ENCODE results near the gene CARD18.
A peak's percentile ranks its signal among the peaks of the same experiment; 100 is the strongest.
"Not testable (repeated sequence)": the region's sequence is repeated elsewhere in the genome, so short reads cannot be mapped to it uniquely, and the experiment has no call there.

CARD18 gene

GRCh38 chr11:105109855-105110687 is 29.5 kb downstream of the CARD18 start:
- DNase-seq (ENCODE audit: low spot score in 2 of 2): no peak
- Mint-ChIP-seq H3K9me3 (peaks cover 2% of the 10 kb centered on the region), H3K4me3 (no peak overlapping the region), H3K27ac (no peak overlapping the region), H3K4me1 (peaks cover 10% of the 10 kb centered on the region), H3K27me3 (peaks cover 16% of the 10 kb centered on the region), H3K36me3 (no peaks in the 10 kb centered on the region)
- ATAC-seq (ENCODE audit: low read depth): no peak

DNA sequence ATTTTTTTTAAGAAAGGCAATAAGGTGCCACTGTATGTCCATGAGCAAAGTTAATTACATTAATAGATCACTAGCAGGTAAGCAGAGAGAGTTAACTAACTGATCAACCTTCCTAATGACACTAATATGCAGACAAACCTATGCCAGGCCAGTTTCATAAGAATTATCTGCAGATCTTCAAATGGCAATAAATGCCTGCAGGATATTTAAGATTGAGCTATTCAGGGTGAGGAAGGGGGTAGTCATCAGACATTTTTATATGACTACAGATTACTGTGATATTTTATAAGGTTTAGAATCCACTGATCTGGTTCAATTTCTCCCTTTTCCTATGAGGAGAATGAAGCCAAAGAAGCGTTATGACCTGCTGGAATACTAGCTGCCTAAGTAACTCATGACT is 30.2 kb downstream of the CARD18 start:
- H3K27ac Mint-ChIP-seq: no peak overlapping the region
- no peak overlapping the region for H3K4me3 Mint-ChIP-seq

DNA sequence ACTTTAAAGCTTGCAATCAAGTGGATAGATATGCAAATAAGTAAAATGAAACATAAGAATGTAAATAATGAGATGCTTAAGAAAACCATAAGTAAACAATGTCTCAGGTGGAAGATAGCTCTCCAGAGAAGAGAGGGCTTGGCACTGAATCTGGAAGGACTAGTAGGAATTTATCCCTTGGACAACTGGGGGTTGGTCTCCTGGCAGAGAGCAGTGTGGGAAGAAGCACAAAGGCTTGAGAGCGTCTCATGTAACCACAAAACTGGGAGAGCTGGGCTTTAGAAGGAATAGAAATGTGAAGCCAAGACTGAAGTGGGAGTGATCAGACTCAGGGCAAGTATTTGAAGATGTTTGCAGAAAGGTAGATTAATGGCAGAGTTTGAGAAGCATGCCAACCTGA is 31.3 kb downstream of the CARD18 start:
- DNase-seq (ENCODE audit: low spot score in 2 of 2) (no peak), ATAC-seq (ENCODE audit: low read depth) (no peak)
- Mint-ChIP-seq H3K4me1 (peaks cover 10% of the 10 kb centered on the region), H3K27me3 (peaks cover 14% of the 10 kb centered on the region), H3K4me3 (no peak overlapping the region), H3K27ac (no peak overlapping the region), H3K9me3 (peaks cover 2% of the 10 kb centered on the region), H3K36me3 (no peaks in the 10 kb centered on the region)

More for the DNA sequence above, 30.2 kb downstream of the CARD18 start:
- Mint-ChIP-seq H3K4me1 (peaks cover 10% of the 10 kb centered on the region), H3K36me3 (no peaks in the 10 kb centered on the region), H3K9me3 (peaks cover 2% of the 10 kb centered on the region), H3K27me3 (peaks cover 16% of the 10 kb centered on the region)
- DNase-seq (ENCODE audit: low spot score in 2 of 2) (no peak), ATAC-seq (ENCODE audit: low read depth) (no peak)

DNA sequence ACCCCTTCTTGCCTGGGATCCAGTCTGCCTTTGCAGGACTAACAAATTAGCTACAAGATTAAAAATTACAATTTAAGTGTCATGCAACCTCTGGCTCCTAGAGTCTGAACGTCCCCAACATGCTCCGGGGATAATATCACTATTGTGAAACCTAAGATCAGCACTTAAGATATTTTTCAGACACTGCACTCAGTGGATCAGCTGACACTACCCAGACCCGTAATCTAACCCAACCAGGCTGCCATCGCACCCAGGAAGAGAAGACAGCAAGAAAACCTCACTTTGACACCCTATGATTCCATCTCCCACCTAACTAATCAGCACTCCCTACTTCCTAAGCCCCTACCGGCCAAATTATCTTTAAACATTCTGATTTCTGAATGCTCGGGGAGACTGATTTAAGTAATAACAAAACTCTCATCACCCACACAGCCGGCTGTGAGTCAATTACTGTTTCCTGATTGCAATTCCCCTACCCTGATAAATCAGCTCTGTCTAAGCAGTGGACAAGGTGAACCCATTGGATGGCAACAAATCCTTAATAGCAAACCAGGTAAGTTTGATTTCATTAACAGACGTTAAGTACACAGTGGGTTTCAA is 32.2 kb downstream of the CARD18 start:
- not testable (repeated sequence) for ATAC-seq (ENCODE audit: low read depth); H3K9me3 Mint-ChIP-seq; DNase-seq (ENCODE audit: low spot score in 2 of 2); H3K4me3 Mint-ChIP-seq; H3K4me1 Mint-ChIP-seq; H3K27ac Mint-ChIP-seq; H3K36me3 Mint-ChIP-seq
- peaks cover 12% of the 10 kb centered on the region for H3K27me3 Mint-ChIP-seq

GRCh38 chr11:105106140-105106539 is 33.4 kb downstream of the CARD18 start:
- peaks cover 12% of the 10 kb centered on the region for H3K27me3 Mint-ChIP-seq
- peaks cover 11% of the 10 kb centered on the region for H3K4me1 Mint-ChIP-seq
- H3K36me3 Mint-ChIP-seq: no peaks in the 10 kb centered on the region
- ATAC-seq (ENCODE audit: low read depth) (no peak), DNase-seq (ENCODE audit: low spot score in 2 of 2) (no peak)
- peaks cover 2% of the 10 kb centered on the region for H3K9me3 Mint-ChIP-seq
- no peak overlapping the region for H3K4me3 Mint-ChIP-seq
- no peak overlapping the region for H3K27ac Mint-ChIP-seq

DNA sequence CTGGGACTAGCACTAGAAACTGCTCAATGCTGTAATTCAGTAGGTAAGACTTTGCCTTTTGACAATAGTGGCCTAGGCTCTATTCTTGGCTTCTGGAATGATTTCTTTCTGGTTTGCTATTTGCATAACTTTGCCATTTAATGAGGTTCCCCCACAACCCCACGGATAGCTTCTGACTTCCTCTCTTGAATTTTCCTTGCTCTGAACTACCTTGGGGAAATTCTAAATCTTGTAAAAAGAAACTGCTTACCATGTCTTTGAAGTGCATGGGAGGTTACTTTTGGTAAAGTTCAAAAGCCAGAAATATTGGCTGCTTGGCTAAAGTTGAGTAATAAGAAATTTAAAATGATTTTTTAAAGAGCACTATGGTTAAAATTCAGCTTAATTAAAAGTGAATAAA is 35.3 kb downstream of the CARD18 start:
- DNase-seq (ENCODE audit: low spot score in 2 of 2) (no peak), ATAC-seq (ENCODE audit: low read depth) (no peak)
- Mint-ChIP-seq H3K27ac (no peak overlapping the region), H3K27me3 (peaks cover 6% of the 10 kb centered on the region), H3K9me3 (peaks cover 2% of the 10 kb centered on the region), H3K4me3 (no peak overlapping the region), H3K36me3 (no peaks in the 10 kb centered on the region), H3K4me1 (peaks cover 9% of the 10 kb centered on the region)

- Mint-ChIP-seq H3K27ac (no peak overlapping the region), H3K9me3 (peaks cover 2% of the 10 kb centered on the region), H3K27me3 (peaks cover 9% of the 10 kb centered on the region), H3K36me3 (no peaks in the 10 kb centered on the region), H3K4me1 (peaks cover 9% of the 10 kb centered on the region), H3K4me3 (no peak overlapping the region)
- DNase-seq (ENCODE audit: low spot score in 2 of 2): no peak
- no peak for ATAC-seq (ENCODE audit: low read depth)
Observed at GRCh38 chr11:105103336-105103735, 36.2 kb downstream of the CARD18 start.

- not testable (repeated sequence) for H3K36me3 Mint-ChIP-seq; H3K27ac Mint-ChIP-seq; ATAC-seq (ENCODE audit: low read depth); H3K4me1 Mint-ChIP-seq; H3K4me3 Mint-ChIP-seq; H3K9me3 Mint-ChIP-seq; DNase-seq (ENCODE audit: low spot score in 2 of 2); H3K27me3 Mint-ChIP-seq
Observed at GRCh38 chr11:105102079-105102581, 37.4 kb downstream of the CARD18 start.

GRCh38 chr11:105100981-105101630 is 38.5 kb downstream of the CARD18 start:
- peaks cover 2% of the 10 kb centered on the region for H3K9me3 Mint-ChIP-seq
- ATAC-seq (ENCODE audit: low read depth): no peak
- peak overlapping the region; percentile 2 for H3K27ac Mint-ChIP-seq
- DNase-seq (ENCODE audit: low spot score in 2 of 2): no peak
- H3K27me3 Mint-ChIP-seq: peaks cover 3% of the 10 kb centered on the region
- H3K36me3 Mint-ChIP-seq: no peaks in the 10 kb centered on the region
- no peak overlapping the region for H3K4me3 Mint-ChIP-seq
- H3K4me1 Mint-ChIP-seq: peaks cover 9% of the 10 kb centered on the region

- ATAC-seq (ENCODE audit: low read depth) (no peak), DNase-seq (ENCODE audit: low spot score in 2 of 2) (no peak)
- Mint-ChIP-seq H3K27me3 (peaks cover 3% of the 10 kb centered on the region), H3K9me3 (peaks cover under 1% of the 10 kb centered on the region), H3K4me1 (peaks cover 9% of the 10 kb centered on the region), H3K4me3 (no peak overlapping the region), H3K36me3 (no peaks in the 10 kb centered on the region), H3K27ac (no peak overlapping the region)
Observed at GRCh38 chr11:105100206-105100605, 39.4 kb downstream of the CARD18 start.

- DNase-seq (ENCODE audit: low spot score in 2 of 2); ATAC-seq (ENCODE audit: low read depth); H3K4me3 Mint-ChIP-seq; H3K27ac Mint-ChIP-seq; H3K36me3 Mint-ChIP-seq; H3K9me3 Mint-ChIP-seq; H3K4me1 Mint-ChIP-seq; H3K27me3 Mint-ChIP-seq: not testable (repeated sequence)
Observed at GRCh38 chr11:105099594-105099993, 40.0 kb downstream of the CARD18 start.

GRCh38 chr11:105092256-105093239 is 47.0 kb downstream of the CARD18 start:
- Mint-ChIP-seq H3K9me3 (no peaks in the 10 kb centered on the region), H3K36me3 (no peaks in the 10 kb centered on the region), H3K4me3 (no peak overlapping the region)

More at GRCh38 chr11:105092256-105093239, 47.0 kb downstream of the CARD18 start:
- ATAC-seq (ENCODE audit: low read depth): no peak
- no peak for DNase-seq (ENCODE audit: low spot score in 2 of 2)
- H3K27me3 Mint-ChIP-seq: peaks cover 5% of the 10 kb centered on the region
- no peak overlapping the region for H3K27ac Mint-ChIP-seq
- H3K4me1 Mint-ChIP-seq: no peaks in the 10 kb centered on the region
